Tibial artery (tissue), 4 donors: ENCODE data around the gene PSMD12.

Experiments
- DNase-seq, 2 donors: peaks; one replicate each; pipeline ENCODE4 v3.0.0-alpha.2; 2019
- H3K27ac ChIP-seq, 2 donors: fragments of 200-600 bp; sonication (generic) in 1 of 2; 1 replicate in 1 of 2; 2 replicates in 1 of 2; pipeline ENCODE4 v1.5.1; 2018 to 2019; ENCODE audit warnings: mild to moderate bottlenecking in 1 of 2
- H3K27me3 ChIP-seq, 2 donors: fragments of 200-600 bp; sonication (generic) in 1 of 2; one replicate each; pipeline versions ENCODE4 v1.5.1 to v1.6.0; 2016 to 2019
- H3K36me3 ChIP-seq, 3 donors: fragments of 200-600 bp; sonication (generic) in 2 of 3; one replicate each; pipeline ENCODE4 v1.5.1; 2016 to 2019; ENCODE audit warnings: mild to moderate bottlenecking in 2 of 3
- H3K4me1 ChIP-seq, 4 donors: fragments of 200-600 bp; sonication (generic) in 2 of 4; 1 replicate in 3 of 4; 2 replicates in 1 of 4; pipeline ENCODE4 v1.5.1; 2016 to 2019
- H3K4me3 ChIP-seq, 2 donors: fragments of 200-600 bp; sonication (generic) in 1 of 2; 1 replicate in 1 of 2; 2 replicates in 1 of 2; pipeline ENCODE4 v1.5.1; 2018 to 2019; ENCODE audit warnings: mild to moderate bottlenecking in 2 of 2
- H3K9me3 ChIP-seq, 3 donors: fragments of 200-600 bp; sonication (generic) in 1 of 3; one replicate each; pipeline ENCODE4 v1.5.1; 2016 to 2019
- CTCF ChIP-seq, 2 experiments: fragments of 200-600 bp in 1 of 2; fragments of 450-650 bp in 1 of 2; IDR thresholded peaks; one replicate each; pipeline ENCODE4 v1.5.1; 2017 to 2019; ENCODE audit warnings: antibody characterized with exemption in 2 of 2, mild to moderate bottlenecking in 1 of 2, moderate library complexity in 1 of 2
- intact Hi-C: fragments of 100-400 bp; cut with DNase I; formaldehyde crosslinking; loops from one replicate; pipeline ENCODE4 v1.15.0; 2023; ENCODE audit warnings: low total_unique reads

PSMD12 gene

GRCh38 chr17:67289181-67289876 lies 77.0 kb downstream of the PSMD12 start:
- Histone ChIP-seq H3K9me3 (no peaks in the 10 kb centered on the region), H3K27me3 (peaks cover 0 to under 1% of the 10 kb centered on the region in 2 donors), H3K36me3 (no peaks in the 10 kb centered on the region), H3K27ac (no peak overlapping the region), H3K4me1 (peaks cover 0 to 18% (median 13%) of the 10 kb centered on the region in 4 donors), H3K4me3 (no peak overlapping the region)
- intact Hi-C loops = no loop called here
- DNase-seq = peak; percentile 77 to 88
- no peak for TF ChIP-seq CTCF (IDR thresholded peaks at IDR 0.05)
